IMR-90 (cell line): Measurements from ENCODE around the gene MAB21L4. TPM values are rescaled to one million over a fixed set of nuclear protein-coding genes. Genes with fewer than 3 reads are reported as not detected.

ENCODE experiments used
- ATAC-seq: fragments of 200-7000 bp; cut with Tn5 transposase; 2 replicates; pipeline ENCODE4 v1.9.1; 2020; ENCODE audit warnings: low read depth, mild to moderate bottlenecking, moderate library complexity
- BruUV-seq: library from RNA; stranded (reverse); fragments of 400-500 nt; replicated peaks from 2 replicates; lab custom pipeline; 2021; lab: Mats Ljungman, UMichigan
- CTCF ChIA-PET: fragments of 300-600 bp; formaldehyde crosslinking; extraction: SDS; loops from one replicate; lab custom pipeline; 2021; ENCODE audit warnings: antibody characterized with exemption; lab: Yijun Ruan, JAX
- POLR2A ChIA-PET: fragments of 300-600 bp; sonication (Branson Sonifier 250); formaldehyde crosslinking; loops from one replicate; lab custom pipeline; 2022; ENCODE audit warnings: antibody characterized with exemption; ENCODE audit not compliant: unreplicated experiment; lab: Charles Lee
- DNase-seq: peaks from one replicate; pipeline ENCODE4 v3.0.0; 2013
- H2AFZ ChIP-seq: replicated peaks from 2 replicates; pipeline ENCODE3; 2013; ENCODE audit warnings: low read length, mild to moderate bottlenecking; ENCODE audit not compliant: poor library complexity
- H2AK5ac ChIP-seq: 2 replicates; pipeline ENCODE4 v1.6.1; 2013; ENCODE audit warnings: low read depth, low read length, inconsistent platforms
- H2AK9ac ChIP-seq: replicated peaks from 2 replicates; pipeline ENCODE3; 2013; ENCODE audit warnings: mild to moderate bottlenecking, low read depth, low read length, moderate library complexity; ENCODE audit not compliant: poor library complexity
- H2BK120ac ChIP-seq: 2 replicates; pipeline ENCODE4 v1.6.1; 2013; ENCODE audit warnings: low read depth, low read length, inconsistent platforms
- H2BK15ac ChIP-seq: 3 replicates; pipeline ENCODE4 v1.6.1; 2013; ENCODE audit warnings: low read depth, low read length, inconsistent platforms
- H2BK20ac ChIP-seq: 2 replicates; pipeline ENCODE4 v1.6.1; 2013; ENCODE audit warnings: low read depth, mild to moderate bottlenecking, inconsistent platforms, low read length, moderate library complexity
- H2BK5ac ChIP-seq: 2 replicates; pipeline ENCODE4 v1.6.1; 2013; ENCODE audit warnings: mild to moderate bottlenecking, low read depth, low read length, inconsistent platforms; ENCODE audit not compliant: poor library complexity, severe bottlenecking
- H3K14ac ChIP-seq: replicated peaks from 2 replicates; pipeline ENCODE4 v1.6.1; 2013; ENCODE audit warnings: low read depth, low read length, inconsistent platforms
- H3K18ac ChIP-seq: 2 replicates; pipeline ENCODE4 v1.6.1; 2013; ENCODE audit warnings: low read depth, low read length, control low read depth
- H3K23ac ChIP-seq: 2 replicates; pipeline ENCODE4 v1.6.1; 2013; ENCODE audit warnings: low read depth, low read length, inconsistent platforms
- H3K27ac ChIP-seq: 2 replicates; pipeline ENCODE4 v1.5.1; 2013; ENCODE audit warnings: mild to moderate bottlenecking, control low read depth, low read length; ENCODE audit not compliant: insufficient read depth
- H3K27me3 ChIP-seq: 2 replicates; pipeline ENCODE4 v1.6.1; 2013; ENCODE audit warnings: low read length; ENCODE audit not compliant: control insufficient read depth, insufficient read depth
- H3K36me3 ChIP-seq: 2 replicates; pipeline ENCODE4 v1.6.1; 2013; ENCODE audit warnings: low read length, mixed read lengths; ENCODE audit not compliant: control insufficient read depth, insufficient read depth
- H3K4ac ChIP-seq: 2 replicates; pipeline ENCODE4 v1.6.1; 2013; ENCODE audit warnings: low read depth, low read length, inconsistent platforms
- H3K4me1 ChIP-seq: 2 replicates; pipeline ENCODE4 v1.6.1; 2013; ENCODE audit warnings: low read length, mixed read lengths; ENCODE audit not compliant: control insufficient read depth, insufficient read depth
- H3K4me2 ChIP-seq: 2 replicates; pipeline ENCODE4 v1.6.1; 2013; ENCODE audit warnings: low read depth, mild to moderate bottlenecking, control low read depth, low read length, moderate library complexity
- H3K4me3 ChIP-seq: 2 replicates; pipeline ENCODE4 v1.5.1; 2013; ENCODE audit warnings: low read depth, mild to moderate bottlenecking, control low read depth, low read length, moderate library complexity; ENCODE audit not compliant: insufficient read depth
- H3K56ac ChIP-seq: 2 replicates; pipeline ENCODE4 v1.6.1; 2013; ENCODE audit warnings: low read length, inconsistent platforms; ENCODE audit not compliant: insufficient read depth; ENCODE audit errors: extremely low read depth
- H3K79me1 ChIP-seq, 2 experiments: 2 replicates each; pipeline ENCODE4 v1.6.1; 2013; ENCODE audit warnings: low read length in 2 of 2, inconsistent platforms in 1 of 2, low read depth in 1 of 2
- H3K9ac ChIP-seq: 2 replicates; pipeline ENCODE4 v1.6.1; 2013; ENCODE audit warnings: low read depth, low read length, control low read depth
- H3K9me1 ChIP-seq: 2 replicates; pipeline ENCODE4 v1.6.1; 2013; ENCODE audit warnings: low read length, inconsistent platforms; ENCODE audit not compliant: insufficient read depth
- H3K9me3 ChIP-seq: 2 replicates; pipeline ENCODE4 v1.6.1; 2013; ENCODE audit warnings: low read length; ENCODE audit not compliant: control insufficient read depth, insufficient read depth
- H4K20me1 ChIP-seq: 2 replicates; pipeline ENCODE4 v1.6.1; 2013; ENCODE audit warnings: low read length, inconsistent platforms; ENCODE audit not compliant: insufficient read depth
- H4K5ac ChIP-seq: 2 replicates; pipeline ENCODE4 v1.6.1; 2013; ENCODE audit warnings: mild to moderate bottlenecking, low read depth, low read length, control low read depth
- H4K8ac ChIP-seq, 2 experiments: 2 replicates each; pipeline ENCODE4 v1.6.1; 2013; ENCODE audit warnings: low read depth in 2 of 2, low read length in 2 of 2, control low read depth in 1 of 2, inconsistent platforms in 1 of 2
- H4K91ac ChIP-seq: 2 replicates; pipeline ENCODE4 v1.6.1; 2013; ENCODE audit warnings: low read depth, low read length, inconsistent platforms; ENCODE audit not compliant: insufficient read depth
- CHD1 ChIP-seq: IDR thresholded peaks from 2 replicates; pipeline ENCODE4 v1.6.1; 2012; ENCODE audit warnings: low read depth, low read length, improper control_type of control experiment
- CTCF ChIP-seq: conservative IDR thresholded peaks from 2 replicates; pipeline ENCODE4 v1.5.1; 2012; ENCODE audit warnings: mild to moderate bottlenecking, low read depth, low read length, improper control_type of control experiment
- ELK1 ChIP-seq: fragments of 150-350 bp; IDR thresholded peaks from 2 replicates; pipeline ENCODE4 v1.6.1; 2016; ENCODE audit warnings: low read depth, mild to moderate bottlenecking, low read length, moderate library complexity, borderline replicate concordance
- FOS ChIP-seq: fragments of 150-350 bp; IDR thresholded peaks from 2 replicates; pipeline ENCODE4 v1.6.1; 2016; ENCODE audit warnings: low read depth, low read length
- MAFK ChIP-seq: IDR thresholded peaks from 2 replicates; pipeline ENCODE4 v1.6.1; 2012; ENCODE audit warnings: low read depth, low read length, improper control_type of control experiment
- MXI1 ChIP-seq: IDR thresholded peaks from 2 replicates; pipeline ENCODE4 v1.6.1; 2012; ENCODE audit warnings: low read depth, mild to moderate bottlenecking, low read length, moderate library complexity, borderline replicate concordance
- NFE2L2 ChIP-seq: fragments of 150-350 bp; IDR thresholded peaks from 2 replicates; pipeline ENCODE4 v1.6.1; 2016; ENCODE audit warnings: low read depth, mild to moderate bottlenecking, low read length
- POLR2A ChIP-seq: IDR thresholded peaks from 2 replicates; pipeline ENCODE4 v1.6.1; 2012; ENCODE audit warnings: mild to moderate bottlenecking, low read depth, low read length
- RCOR1 ChIP-seq: IDR thresholded peaks from 2 replicates; pipeline ENCODE4 v1.6.1; 2012; ENCODE audit warnings: mild to moderate bottlenecking, low read length, improper control_type of control experiment; ENCODE audit not compliant: insufficient replicate concordance
- SMC3 ChIP-seq: fragments of 150-350 bp; IDR thresholded peaks from 2 replicates; pipeline ENCODE4 v1.6.1; 2016; ENCODE audit warnings: low read depth, mild to moderate bottlenecking, antibody characterized with exemption, low read length, moderate library complexity
- USF2 ChIP-seq: fragments of 150-350 bp; IDR thresholded peaks from 2 replicates; pipeline ENCODE4 v1.6.1; 2017; ENCODE audit warnings: mild to moderate bottlenecking, antibody characterized with exemption, low read length, low read depth
- WGBS, 2 experiments: methylation state at CpG; one replicate each; pipeline versions ENCODE4 v1.1.5 to v1.1.7; 2013; ENCODE audit warnings: missing lambda C conversion rate in 2 of 2; ENCODE audit not compliant: insufficient read length in 1 of 2; ENCODE audit errors: extremely low coverage in 2 of 2; 5-methylcytosine and 5-hydroxymethylcytosine counted together
- dilution Hi-C: fragments of 300-500 bp; cut with HindIII; formaldehyde crosslinking; loops from one replicate; pipeline ENCODE4 v1.14.3; 2018; ENCODE audit warnings: low sequenced_read_pairs; ENCODE audit not compliant: unreplicated experiment
- in situ Hi-C: fragments of 300-500 bp; cut with MboI; formaldehyde crosslinking; loops from 3 replicates; pipeline ENCODE4 v1.14.3; 2019; ENCODE audit warnings: low sequenced_read_pairs, inconsistent platforms, mixed read lengths
- intact Hi-C: fragments of 100-400 bp; cut with micrococcal nuclease; formaldehyde crosslinking; loops from 2 replicates; pipeline ENCODE4 v1.10.0; 2022
- polyA plus RNA-seq, 3 experiments: library from polyadenylated mRNA; depleted of rRNA; stranded (reverse); fragments of >200 nt; gene quantifications; 2 replicates each; pipeline ENCODE4 v1.2.3, GENCODE V29; 2012; ENCODE audit warnings: low replicate concordance in 1 of 3
- total RNA-seq: library from RNA; depleted of rRNA; stranded (reverse); fragments of >200 nt; gene quantifications from 2 replicates; pipeline ENCODE4 v1.2.3, GENCODE V29; 2012

MAB21L4 gene
- total and polyA plus RNA-seq, 2 of the 4 experiments (the other 2 are of a cell fraction) = not detected

GRCh38 chr2:240929364-240930095 lies 33.6 kb upstream of the MAB21L4 start:
- no peak overlapping the region for H4K8ac ChIP-seq
- ATAC-seq (no peak), DNase-seq (no peak)
- in situ Hi-C loops = no loop called here
- H3K56ac ChIP-seq = no peak overlapping the region
- ChIA-PET POLR2A (no interaction called here), CTCF (no interaction called here)
- no peak overlapping the region for H3K27ac ChIP-seq
- no peaks in the 10 kb centered on the region for H3K79me1 ChIP-seq
- intact Hi-C loops = no loop called here
- no peak overlapping the region for H4K5ac ChIP-seq
- peaks cover 1% of the 10 kb centered on the region; the same call in 1 of the 2 replicates for H3K4me1 ChIP-seq
- H3K23ac ChIP-seq = no peak overlapping the region
- WGBS, 2 experiments = 100% methylated on average over 1 of the region's 10 CpGs; no CpG with 5 or more reads in 1 of the 2 experiments
- TF ChIP-seq SMC3 (no peak), FOS (no peak), MAFK (no peak), POLR2A (no peak), MXI1 (no peak), RCOR1 (no peak), NFE2L2 (no peak), CTCF (no peak), ELK1 (no peak), USF2 (no peak), CHD1 (no peak)
- no TSS peak for BruUV-seq
- dilution Hi-C loops = no loop called here
- H3K4me2 ChIP-seq = no peak overlapping the region
- H2BK120ac ChIP-seq = no peak overlapping the region
- H2BK20ac ChIP-seq = no peak overlapping the region
- H2BK15ac ChIP-seq = no peak overlapping the region
- H3K9me3 ChIP-seq = no peaks in the 10 kb centered on the region
- peak overlapping the region; percentile 8 for H2AFZ ChIP-seq
- H2AK9ac ChIP-seq = no peak overlapping the region
- no peak overlapping the region for H4K91ac ChIP-seq
- no peak overlapping the region for H3K14ac ChIP-seq
- no peak overlapping the region for H3K9ac ChIP-seq
- no peaks in the 10 kb centered on the region for H3K9me1 ChIP-seq
- no peaks in the 10 kb centered on the region for H3K36me3 ChIP-seq
- H3K4me3 ChIP-seq = no peak overlapping the region
- no peak overlapping the region for H3K4ac ChIP-seq
- H3K27me3 ChIP-seq = peaks cover 23% of the 10 kb centered on the region
- no peak overlapping the region for H2BK5ac ChIP-seq
- H2AK5ac ChIP-seq = no peak overlapping the region
- no peak overlapping the region for H3K18ac ChIP-seq
- no peaks in the 10 kb centered on the region for H4K20me1 ChIP-seq
